AG10803 (cell line): Measurements from ENCODE around the gene DDX31.
A peak's percentile ranks its signal among the peaks of the same experiment; 100 is the strongest.

Experiments used
- DNase-seq: peaks from one replicate; pipeline ENCODE4 v3.0.0; 2010; ENCODE audit warnings: low read depth
- H3K4me3 ChIP-seq: 2 replicates; pipeline ENCODE4 v1.5.1; 2011; ENCODE audit warnings: mild to moderate bottlenecking, low read length, control low read depth
- TF ChIP-seq, protein P1 (sequence below): conservative IDR thresholded peaks from 2 replicates; pipeline ENCODE4 v1.5.1; 2011; ENCODE audit warnings: mild to moderate bottlenecking, low read length, control low read depth, inconsistent platforms

DDX31 gene

DNA sequence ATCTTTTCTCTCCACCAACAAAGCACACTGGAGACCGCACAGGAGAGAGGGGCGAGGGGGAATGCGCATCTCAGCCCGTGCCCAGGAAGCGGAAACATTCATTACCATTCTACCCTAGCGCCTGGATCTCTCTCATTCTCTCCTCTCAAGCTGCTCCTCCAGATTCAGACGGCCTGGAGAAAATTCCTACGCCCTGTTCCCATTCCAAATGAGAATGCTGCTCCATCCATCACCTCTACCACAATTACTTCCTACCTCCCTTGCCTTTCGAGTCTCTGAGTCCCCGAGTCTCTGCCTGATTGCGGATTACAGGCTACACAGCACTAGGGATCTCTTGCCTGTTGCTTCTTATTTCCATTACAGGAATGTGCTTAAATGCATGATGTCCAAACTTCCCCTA, 6.7 kb downstream of the DDX31 start:
- TF ChIP-seq, protein P1, sequence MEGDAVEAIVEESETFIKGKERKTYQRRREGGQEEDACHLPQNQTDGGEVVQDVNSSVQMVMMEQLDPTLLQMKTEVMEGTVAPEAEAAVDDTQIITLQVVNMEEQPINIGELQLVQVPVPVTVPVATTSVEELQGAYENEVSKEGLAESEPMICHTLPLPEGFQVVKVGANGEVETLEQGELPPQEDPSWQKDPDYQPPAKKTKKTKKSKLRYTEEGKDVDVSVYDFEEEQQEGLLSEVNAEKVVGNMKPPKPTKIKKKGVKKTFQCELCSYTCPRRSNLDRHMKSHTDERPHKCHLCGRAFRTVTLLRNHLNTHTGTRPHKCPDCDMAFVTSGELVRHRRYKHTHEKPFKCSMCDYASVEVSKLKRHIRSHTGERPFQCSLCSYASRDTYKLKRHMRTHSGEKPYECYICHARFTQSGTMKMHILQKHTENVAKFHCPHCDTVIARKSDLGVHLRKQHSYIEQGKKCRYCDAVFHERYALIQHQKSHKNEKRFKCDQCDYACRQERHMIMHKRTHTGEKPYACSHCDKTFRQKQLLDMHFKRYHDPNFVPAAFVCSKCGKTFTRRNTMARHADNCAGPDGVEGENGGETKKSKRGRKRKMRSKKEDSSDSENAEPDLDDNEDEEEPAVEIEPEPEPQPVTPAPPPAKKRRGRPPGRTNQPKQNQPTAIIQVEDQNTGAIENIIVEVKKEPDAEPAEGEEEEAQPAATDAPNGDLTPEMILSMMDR, result no peak
- no peak overlapping the region for H3K4me3 ChIP-seq
- no peak for DNase-seq

DNA sequence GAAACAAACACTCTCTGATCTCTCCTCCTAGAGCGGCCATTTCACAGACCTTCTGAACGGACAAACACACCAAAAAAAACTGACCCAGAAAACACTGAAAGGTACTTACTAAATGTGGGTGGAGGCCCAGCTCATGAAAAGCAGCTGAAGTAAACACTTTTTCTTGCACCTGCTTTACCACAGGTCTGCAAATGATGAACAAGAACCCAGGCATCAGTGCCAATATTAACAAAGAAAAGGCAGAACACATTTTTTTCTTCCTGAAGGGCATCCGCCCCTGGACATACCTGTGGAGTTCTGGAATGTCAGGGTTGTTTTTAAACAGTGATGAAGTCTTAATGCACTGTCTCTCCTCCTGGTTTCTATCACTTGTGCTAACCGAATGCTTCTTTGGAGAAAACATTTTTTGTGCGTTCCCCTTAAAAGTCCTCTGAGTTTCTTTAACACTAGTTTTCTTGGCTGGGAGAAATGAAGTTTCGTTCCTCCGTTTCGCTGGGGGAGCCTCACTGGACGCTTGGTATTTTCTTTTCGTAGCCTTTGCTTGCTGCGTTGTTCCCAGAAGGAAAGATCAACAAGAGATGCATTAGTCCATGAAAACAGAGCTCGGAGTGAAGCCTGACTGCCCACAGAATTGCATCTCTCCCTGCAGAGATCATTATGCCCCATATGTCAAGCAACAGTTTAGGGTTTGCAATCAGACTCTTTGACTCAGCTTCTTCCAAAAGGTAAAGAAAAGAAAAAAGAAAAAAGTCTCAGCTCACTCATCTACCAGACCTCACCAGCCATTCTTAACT, 7.4 kb downstream of the DDX31 start:
- TF ChIP-seq, protein P1, result no peak
- DNase-seq, result no peak
- H3K4me3 ChIP-seq, result no peak overlapping the region

DNA sequence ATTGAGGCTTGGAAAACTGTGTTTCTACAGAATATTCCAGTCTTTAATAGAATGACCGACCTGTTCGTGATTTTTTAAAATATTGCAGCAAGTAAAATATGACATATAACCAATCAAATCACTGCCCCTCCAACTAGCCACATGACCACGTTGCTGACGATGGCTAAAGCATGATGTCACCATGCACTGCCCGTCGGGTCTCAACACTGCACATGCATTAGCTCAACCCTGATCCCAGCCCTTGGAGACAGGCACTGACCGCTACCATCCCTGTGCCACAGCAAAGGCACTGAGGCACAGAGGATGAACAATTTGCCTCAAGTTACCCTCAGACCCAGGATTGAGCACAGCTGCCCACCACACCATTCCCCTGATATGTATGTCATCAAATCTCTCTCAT, 13.5 kb downstream of the DDX31 start:
- no peak overlapping the region for H3K4me3 ChIP-seq
- no peak for DNase-seq
- TF ChIP-seq, protein P1, result no peak

DNA sequence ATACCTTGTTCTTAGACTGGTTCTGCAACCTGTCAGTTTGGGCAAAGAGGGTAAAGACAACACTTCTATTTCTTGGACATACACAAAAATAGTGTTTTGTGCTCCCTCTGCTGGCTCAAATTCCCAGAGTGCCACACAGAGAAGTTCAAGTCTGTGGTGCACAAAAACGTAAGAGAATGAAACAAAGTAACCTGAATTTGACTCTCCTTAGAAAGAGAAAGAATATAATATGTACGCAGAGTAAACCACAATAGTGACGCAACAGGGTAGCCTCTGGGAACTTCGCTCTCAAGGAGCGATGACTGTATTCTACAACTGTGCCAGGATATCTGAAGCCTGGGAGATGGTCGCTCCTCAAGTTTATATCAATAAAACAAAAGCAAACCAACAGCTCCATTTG, 18.5 kb downstream of the DDX31 start:
- DNase-seq, result peak; percentile 64
- H3K4me3 ChIP-seq, result no peak overlapping the region
- TF ChIP-seq, protein P1, result peak; percentile 70

DNA sequence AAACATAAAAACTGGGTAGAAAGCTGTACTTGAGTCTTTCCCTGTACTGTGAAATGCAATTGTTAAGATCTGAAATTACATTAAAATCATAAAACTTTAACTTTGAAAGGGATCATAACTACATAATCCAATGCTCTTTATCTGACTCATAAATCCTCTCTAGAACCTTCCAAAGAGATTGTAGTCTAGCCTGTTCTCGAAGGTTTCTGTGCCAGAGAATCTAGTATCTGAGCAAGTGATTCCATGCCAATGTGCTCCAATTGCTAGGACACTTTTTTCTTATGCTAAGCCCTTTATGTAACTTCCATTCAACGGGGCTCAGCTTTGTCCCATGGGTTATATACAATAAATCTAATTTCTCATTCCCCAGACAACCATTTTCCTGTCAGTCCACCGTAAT, 21.1 kb downstream of the DDX31 start:
- no peak overlapping the region for H3K4me3 ChIP-seq
- no peak for DNase-seq
- TF ChIP-seq, protein P1, result no peak

DNA sequence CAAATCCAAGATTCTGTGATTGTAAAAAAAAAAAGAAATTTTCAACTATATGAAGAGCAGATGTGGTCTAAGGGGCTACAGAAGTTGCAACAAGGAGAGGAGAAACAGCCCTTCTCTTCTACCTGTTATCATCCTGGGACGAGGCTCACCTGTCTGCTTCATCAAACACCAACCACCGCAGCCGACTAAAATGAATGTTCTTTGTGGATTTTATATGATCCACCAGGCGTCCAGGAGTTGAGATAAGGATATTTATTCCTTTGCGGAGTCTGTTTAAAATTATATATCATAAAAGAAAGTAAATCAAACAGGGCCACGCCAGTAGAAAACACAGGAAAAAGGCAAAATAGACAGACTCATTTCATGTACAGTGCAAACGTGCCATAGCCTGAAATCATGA, 21.5 kb downstream of the DDX31 start:
- DNase-seq, result no peak
- no peak overlapping the region for H3K4me3 ChIP-seq
- TF ChIP-seq, protein P1, result no peak

DNA sequence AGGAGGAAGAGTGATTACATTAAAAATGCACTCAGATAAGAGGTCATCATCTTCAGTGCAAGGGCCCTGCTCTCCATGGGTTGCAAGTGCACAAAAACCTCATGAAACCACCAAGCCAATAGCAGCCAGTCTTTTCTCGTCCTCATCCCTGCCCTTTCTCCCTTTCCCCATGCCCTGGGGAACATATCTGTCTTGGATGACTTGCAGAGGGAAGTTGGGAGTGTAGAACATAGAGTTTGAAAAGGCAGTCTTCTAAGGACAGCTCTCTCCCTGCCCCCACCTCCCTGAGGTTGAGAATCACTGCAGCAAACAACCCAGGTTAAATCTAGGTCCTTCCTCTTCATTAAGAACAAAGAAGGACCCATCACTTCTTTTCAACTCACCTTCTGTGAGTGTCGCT, 22.0 kb downstream of the DDX31 start:
- TF ChIP-seq, protein P1, result no peak
- no peak overlapping the region for H3K4me3 ChIP-seq
- DNase-seq, result peak; percentile 38
